Peyer's patch (tissue), 4 donors: ENCODE results near the gene NPBWR2.

Source experiments
- POLR2A ChIP-seq, 2 donors: fragments of 450-650 bp; IDR thresholded peaks; one replicate each; pipeline ENCODE4 v1.5.1; 2017; ENCODE audit warnings: antibody characterized with exemption in 2 of 2, mild to moderate bottlenecking in 2 of 2, moderate library complexity in 2 of 2
- TF ChIP-seq, protein P1 (sequence below), 6 experiments: fragments of 450-650 bp in 4 of 6; fragments of 200-600 bp in 2 of 6; sonication (generic) in 1 of 6; IDR thresholded peaks; one replicate each; pipeline ENCODE4 v1.5.1; 2017 to 2019; ENCODE audit warnings: antibody characterized with exemption in 6 of 6, mild to moderate bottlenecking in 3 of 6, moderate library complexity in 1 of 6

- TF ChIP-seq, protein P1, sequence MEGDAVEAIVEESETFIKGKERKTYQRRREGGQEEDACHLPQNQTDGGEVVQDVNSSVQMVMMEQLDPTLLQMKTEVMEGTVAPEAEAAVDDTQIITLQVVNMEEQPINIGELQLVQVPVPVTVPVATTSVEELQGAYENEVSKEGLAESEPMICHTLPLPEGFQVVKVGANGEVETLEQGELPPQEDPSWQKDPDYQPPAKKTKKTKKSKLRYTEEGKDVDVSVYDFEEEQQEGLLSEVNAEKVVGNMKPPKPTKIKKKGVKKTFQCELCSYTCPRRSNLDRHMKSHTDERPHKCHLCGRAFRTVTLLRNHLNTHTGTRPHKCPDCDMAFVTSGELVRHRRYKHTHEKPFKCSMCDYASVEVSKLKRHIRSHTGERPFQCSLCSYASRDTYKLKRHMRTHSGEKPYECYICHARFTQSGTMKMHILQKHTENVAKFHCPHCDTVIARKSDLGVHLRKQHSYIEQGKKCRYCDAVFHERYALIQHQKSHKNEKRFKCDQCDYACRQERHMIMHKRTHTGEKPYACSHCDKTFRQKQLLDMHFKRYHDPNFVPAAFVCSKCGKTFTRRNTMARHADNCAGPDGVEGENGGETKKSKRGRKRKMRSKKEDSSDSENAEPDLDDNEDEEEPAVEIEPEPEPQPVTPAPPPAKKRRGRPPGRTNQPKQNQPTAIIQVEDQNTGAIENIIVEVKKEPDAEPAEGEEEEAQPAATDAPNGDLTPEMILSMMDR (IDR thresholded peaks at IDR 0.05): no peak
- no peak for TF ChIP-seq POLR2A (IDR thresholded peaks at IDR 0.05)
Measured at GRCh38 chr20:64096535-64096934, 10.8 kb downstream of the NPBWR2 start.
